Measurements from ENCODE around the gene GLRX.
"Not testable (repeated sequence)": the region's sequence is repeated elsewhere in the genome, so short reads cannot be mapped to it uniquely, and the experiment has no call there.

DNA sequence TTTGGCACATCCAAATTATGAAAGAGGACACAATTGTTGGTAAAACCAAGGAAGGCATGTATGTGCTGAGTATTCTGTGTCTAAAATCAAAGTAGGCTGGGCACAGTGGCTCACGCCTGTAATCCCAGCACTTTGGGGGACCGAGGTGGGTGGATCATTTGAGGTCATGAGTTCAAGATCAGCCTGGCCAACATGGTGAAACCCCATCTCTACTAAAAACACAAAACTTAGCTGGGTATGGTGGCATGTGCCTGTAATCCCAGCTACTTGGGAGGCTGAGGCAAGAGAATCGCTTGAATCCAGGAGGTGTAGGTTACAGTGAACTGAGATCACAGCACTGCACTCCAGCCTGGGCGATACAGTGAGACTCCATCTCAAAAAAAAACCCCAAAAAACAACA lies 14.4 kb upstream of the GLRX start:
- TF ChIP-seq, protein P1, sequence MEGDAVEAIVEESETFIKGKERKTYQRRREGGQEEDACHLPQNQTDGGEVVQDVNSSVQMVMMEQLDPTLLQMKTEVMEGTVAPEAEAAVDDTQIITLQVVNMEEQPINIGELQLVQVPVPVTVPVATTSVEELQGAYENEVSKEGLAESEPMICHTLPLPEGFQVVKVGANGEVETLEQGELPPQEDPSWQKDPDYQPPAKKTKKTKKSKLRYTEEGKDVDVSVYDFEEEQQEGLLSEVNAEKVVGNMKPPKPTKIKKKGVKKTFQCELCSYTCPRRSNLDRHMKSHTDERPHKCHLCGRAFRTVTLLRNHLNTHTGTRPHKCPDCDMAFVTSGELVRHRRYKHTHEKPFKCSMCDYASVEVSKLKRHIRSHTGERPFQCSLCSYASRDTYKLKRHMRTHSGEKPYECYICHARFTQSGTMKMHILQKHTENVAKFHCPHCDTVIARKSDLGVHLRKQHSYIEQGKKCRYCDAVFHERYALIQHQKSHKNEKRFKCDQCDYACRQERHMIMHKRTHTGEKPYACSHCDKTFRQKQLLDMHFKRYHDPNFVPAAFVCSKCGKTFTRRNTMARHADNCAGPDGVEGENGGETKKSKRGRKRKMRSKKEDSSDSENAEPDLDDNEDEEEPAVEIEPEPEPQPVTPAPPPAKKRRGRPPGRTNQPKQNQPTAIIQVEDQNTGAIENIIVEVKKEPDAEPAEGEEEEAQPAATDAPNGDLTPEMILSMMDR (IDR thresholded peaks at IDR 0.05; ENCODE audit: low read length): not testable (repeated sequence)
- TF ChIP-seq EZH2 (IDR thresholded peaks at IDR 0.05; ENCODE audit: borderline replicate concordance, low read length): not testable (repeated sequence)
